Stimulated activated CD8-positive, alpha-beta memory T cell treated with anti-CD3 and anti-CD28 coated beads, Interleukin-4, amount 100 ng/mL, for 4 hours (primary cell): ENCODE results near the gene COL19A1.

Source experiments
- DNase-seq, 2 donors: peaks; one replicate each; pipeline ENCODE4 v3.0.0-alpha.2; 2020; ENCODE audit warnings: low read depth in 2 of 2, low spot score in 1 of 2

The COL19A1 gene

DNA sequence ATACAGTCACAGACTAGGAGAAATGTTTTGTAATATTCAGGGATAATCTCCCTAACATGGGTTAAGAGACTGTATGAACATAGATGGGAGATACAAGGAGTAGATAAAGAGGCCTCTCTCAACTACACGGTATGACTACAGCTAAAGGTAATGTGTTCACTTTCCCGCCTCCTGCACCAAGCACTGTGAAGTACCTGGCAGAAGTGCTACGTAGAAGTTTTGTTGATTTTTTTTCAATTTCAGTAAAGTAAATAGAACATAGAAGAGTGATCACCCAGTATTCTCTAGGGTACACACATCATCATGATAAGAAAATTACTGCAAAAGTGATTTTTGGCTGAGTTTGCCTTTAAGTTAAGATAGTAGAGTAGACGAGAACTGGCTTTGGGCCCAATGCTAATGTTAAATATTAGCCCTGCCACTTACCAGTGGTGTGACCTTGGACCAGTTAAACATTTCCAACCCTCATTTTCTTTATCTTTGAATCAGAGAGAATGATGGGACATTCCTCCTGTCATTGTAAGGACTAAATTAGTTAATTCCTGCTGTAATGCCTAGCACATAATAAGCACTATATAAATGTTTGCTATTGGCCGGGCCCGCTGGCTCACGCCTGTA, 253.0 kb downstream of the COL19A1 start:
- DNase-seq = no peak

DNA sequence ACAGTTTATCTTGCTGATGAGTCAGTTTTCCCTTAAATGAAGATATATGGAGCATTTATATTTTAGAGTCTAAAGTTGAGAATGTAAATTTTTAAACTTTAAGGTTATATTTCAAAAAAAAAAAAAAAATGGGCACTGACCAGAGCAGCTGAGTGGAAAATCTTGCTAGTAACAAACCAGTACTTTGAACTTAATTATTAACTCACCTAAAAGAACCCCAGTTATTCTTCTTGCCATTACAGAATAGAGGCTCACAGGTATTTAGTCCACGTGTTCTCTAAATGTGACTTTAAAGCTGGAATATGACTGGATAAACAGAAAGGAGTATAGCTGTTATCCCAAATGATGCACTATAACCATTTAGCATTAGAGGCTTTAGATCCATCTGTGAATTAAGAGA, 258.1 kb downstream of the COL19A1 start:
- no peak for DNase-seq

DNA sequence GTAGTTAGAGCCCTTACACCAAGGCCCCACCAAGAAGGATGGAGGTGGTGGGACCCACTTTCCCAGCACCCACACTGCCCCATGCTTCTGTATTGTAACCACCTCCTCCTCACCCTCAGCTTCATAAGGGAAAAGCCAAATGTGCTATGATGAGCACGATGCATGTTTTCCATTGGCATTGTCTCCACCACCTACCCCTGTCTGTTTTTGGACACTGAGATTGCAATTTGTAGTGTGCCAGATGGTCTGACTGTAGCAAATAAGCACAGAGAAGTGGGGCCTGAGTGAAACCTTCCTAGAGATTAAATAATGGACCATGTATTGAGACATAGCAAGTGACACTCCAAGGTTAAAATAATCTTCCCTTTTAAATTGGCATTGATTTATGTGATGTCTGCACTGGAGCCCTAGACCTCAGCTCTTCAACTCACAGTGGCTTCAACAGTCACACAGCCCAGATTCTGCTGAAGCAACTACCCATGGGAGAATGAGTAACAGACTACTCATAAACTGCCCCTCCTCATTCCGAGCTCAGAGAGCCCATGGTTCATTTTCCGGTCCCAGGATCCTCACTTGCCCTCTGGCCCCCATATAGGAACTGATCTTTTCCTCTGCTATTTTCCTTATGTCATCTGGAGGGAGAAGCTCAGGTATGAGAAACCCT, 258.7 kb downstream of the COL19A1 start:
- no peak for DNase-seq

DNA sequence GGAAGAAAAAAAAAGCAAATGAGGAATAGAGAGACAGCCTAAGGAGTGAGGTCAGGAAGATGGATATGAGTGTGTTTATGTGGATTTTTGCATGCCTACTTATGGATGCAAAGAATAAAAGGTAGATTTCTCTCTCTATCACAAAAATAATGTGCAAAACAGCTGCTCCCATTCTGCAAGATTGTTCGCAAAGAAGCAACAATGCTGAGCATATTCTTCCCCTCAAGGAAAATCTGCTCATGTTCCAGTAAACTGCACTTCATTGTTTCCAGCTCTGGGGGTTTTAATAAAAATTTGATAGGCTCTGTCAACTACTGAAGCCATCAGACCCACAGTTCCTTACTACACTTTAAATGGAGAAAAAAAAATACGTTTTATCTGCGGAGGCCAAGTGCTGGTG, 259.2 kb downstream of the COL19A1 start:
- DNase-seq = no peak

DNA sequence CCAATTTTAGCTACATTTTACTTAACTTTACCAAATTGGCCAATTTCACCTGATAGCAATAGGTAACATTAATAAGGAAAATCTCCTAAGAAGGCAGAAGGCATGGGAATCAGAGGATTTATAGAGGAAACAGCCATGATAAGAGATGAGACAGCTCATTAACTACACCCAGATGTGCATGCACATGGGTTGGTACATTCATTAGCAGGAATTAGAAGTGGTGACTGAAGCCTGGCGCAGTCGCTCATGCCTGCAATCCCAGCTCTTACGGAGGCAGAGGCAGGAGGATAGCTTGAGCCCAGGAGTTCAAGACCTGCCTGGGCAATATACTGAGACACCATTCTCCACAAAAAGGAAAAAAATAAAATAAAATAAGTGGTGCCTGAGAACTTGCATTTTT, 263.0 kb downstream of the COL19A1 start:
- no peak for DNase-seq

DNA sequence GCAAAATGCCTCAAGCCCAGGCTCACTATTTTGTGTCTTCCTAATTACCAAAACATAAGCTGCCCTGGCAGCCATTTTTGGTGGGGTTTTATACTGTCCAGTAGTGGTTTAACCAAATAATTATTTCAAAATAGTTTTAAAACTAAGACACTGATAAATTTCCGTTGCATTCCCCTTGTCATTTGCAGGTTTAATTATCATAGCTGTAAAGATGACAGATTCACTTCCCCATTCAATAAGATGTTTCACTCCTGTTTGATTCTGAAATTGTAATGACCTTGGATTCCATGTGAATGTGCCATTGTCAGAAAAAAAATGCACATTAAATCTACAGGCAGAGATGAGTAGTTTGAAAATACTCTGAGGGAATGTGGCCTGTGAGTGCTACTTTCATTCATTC, 264.5 kb downstream of the COL19A1 start:
- DNase-seq = no peak

DNA sequence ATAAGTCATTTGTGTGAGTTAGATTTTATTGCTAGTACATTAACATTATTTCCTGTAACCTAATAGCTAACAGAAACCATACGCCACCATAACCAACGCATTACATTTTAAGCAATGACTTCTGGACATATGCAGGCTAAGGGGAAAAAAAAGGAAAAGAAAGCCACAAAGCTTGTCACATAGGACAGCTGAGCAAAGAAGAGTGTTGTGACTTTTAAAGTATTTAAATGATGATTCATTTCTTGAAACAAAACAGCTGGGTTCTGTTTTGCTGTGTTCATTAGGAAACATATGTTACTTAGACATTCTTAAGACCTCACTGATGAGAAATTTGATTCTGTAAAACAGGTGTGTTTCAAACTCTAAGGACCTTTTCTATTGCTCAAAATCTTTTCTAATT, 265.2 kb downstream of the COL19A1 start:
- no peak for DNase-seq

DNA sequence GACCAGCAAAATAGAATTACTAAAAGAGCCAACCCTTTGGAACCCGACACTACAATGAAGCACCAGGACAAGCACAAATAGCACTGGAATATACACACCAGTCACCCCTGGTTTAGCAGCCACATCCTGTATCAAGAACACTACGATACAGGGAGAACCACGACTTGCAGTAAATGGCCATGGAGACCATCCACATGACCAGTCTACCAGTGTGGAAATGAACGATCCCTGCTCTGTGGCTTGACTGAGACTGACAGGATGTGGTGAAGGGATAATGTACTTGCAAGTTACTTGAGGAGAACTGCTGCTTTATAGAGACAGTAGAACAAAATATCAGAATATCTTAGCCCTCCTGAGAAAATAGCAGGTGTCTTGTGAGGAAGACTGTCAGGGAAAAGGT, 266.9 kb downstream of the COL19A1 start:
- no peak for DNase-seq

DNA sequence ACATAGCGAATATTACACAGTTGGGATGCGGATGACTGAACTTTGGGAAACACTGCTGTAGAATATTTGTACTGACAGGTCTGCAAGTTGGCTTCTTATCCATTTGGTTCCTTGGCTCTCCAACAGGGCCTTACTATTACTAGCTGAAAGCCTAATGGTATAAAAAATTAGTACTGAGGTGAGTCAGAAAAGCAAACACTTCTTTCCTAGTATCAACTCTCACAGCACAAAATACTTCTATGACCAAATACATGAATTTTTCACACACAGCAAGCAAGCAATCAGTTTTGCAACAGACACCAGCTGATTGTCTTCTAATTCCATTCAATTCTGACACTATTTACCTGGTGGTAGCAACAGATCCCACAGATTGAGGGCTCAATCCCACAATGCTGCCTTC, 268.2 kb downstream of the COL19A1 start:
- DNase-seq = no peak

DNA sequence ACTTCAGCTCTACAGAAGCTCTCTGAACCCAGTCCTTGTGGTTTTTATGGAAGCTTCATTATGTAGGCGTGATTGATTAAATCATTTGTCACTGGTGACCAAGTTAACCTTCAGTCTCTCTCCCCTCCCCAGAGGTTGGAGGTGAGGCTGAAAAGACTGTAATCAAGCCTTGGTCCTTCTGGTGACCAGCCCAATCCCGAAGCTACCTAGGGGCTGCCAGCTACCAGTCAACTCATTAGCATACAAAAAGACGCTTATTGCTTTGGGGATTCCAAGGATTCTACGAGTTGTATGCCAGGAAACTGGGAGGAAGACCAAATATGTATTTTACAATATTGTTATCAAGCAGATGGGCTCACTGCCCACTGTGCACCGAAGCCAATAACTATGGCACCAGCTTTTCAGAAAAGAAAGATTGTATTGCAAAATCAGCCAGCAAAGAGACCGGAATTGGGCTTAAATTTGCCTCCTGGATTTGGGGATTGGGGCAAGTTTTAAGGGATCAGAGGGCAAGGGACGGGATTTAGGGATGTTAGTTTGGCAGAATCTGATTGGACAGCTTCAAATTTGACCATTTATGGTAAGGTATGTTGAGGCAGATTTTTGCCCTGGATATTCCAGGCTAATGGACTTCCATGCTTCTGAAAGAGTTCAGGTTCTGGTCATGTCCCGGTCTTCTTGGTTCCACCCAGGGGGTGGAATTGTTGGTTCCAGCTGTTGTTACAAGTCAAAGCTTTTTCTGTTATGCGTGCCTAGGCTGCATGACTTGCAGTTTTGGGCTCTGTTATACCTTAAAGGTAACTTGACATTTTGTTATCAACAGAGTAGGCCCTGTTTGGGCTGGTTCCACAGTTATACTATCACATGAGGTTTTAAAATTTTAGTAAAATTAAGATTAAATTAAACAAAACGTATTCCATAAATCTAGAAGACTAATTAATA, 269.1 kb downstream of the COL19A1 start:
- no peak for DNase-seq

DNA sequence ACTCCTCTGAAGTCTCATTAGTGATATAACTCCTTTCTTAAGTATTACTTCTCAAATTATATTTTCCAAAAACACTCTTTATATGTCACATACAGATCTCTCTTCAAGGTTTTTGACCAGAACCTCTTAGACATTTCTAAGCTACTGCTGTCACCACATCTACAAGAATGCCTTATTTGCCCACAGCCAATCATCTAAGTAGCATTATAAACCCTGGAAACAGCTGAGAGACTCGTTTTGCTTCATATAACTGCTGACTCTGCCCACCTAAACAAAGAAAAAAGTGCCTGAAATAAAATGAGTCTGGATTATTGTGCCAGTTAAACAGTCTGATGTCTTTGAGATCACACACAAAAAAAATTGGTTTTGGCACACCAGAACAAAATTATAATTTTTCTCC, 270.6 kb downstream of the COL19A1 start:
- DNase-seq = no peak

DNA sequence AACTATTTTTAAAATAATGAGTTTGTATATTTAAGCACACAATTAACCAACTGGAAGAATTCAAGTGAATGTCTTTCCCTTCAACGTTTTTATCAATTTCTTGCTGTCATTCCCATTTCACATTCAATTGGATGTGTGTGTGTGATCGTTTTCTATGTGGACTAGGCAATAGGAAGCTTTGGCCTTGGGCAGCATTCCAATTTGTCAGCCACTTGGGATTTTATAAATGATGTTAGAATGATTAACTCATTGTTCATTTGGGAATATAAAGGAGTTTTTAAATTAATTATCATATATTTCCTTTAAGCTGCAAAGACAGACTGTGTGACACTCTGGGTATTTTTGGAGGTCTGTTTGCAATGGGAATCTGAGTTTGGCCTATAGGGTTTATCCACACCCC, 274.1 kb downstream of the COL19A1 start:
- DNase-seq = no peak

DNA sequence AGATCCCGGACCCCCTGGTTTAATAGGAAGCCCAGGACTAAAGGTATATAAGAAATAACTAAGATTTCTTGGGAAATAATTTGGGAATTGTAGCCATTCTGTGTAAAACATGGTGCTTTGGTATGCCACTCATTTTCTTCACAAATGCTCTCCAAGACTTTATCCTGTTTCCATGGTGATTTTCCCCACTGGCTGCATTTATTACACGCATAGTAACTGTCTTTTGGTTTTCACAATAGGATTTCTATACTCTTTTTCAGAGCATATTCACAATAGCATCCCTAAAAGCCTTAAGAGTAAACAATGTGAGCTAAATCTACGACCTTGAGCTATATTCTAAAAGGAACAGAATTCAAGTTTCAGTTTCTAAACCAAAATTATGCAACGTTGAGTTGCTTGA, 275.7 kb downstream of the COL19A1 start:
- no peak for DNase-seq

DNA sequence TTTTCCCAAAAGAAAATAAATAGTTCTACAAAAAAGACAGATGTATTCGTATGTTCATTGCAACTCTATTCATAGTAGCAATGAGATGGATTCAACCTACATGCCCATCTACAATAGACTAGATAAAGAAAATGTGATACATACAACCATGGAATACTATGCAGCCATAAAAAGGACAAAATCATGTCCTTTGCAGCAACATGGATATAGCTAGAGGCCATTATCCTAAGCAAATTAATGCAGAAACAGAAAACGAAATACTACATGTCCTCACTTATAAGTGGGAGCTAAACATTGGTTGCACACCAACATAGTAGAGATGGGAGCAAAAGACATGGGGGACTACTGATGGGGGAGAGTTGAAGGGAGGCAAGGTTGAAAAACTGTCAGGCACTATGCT, 278.8 kb downstream of the COL19A1 start:
- DNase-seq = no peak

DNA sequence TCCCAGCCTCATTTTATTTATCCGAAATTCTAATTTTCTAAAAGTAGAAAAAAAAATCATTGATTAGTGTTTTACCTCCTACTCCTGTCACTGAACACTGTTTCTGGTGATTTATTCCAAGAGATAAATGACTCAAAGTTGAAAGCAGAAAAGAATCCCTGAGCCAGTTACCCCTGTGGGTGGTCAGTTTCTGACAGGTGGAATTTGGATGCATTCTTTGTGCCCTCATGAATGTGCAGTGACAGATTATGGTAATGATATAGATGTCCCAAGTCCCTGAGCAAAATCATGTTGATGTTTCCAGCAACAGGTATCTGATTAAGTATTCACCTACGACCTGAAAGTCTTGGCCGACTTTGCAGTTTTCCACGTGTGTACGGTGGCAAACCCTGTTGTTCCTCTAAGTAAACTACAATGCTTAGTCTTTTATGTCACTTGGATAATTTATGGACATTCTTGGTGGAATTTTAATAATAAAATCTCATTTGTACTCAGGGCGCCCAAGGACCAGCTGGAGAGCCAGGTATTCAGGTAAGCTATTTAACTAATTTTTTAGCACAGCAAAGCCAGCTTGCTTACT, 282.9 kb downstream of the COL19A1 start:
- DNase-seq = no peak

DNA sequence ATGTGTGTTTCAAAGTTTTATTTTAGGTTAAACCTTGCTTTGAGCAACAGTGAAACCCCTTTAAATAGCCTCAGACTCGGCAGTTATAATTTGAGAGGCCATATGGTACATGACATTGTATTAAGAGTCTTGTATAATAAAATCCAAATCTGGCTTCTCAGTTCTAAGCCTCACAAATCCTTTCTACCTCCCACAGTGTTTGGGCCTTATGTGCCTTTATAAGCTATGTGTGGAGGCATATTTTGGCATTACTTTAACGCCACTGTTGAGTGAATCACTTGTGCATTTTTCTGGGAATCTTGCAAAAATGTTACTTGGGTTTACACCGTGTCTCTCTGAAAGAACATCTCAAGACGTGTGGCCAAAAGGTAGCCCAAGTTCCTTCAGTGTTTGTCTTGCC, 284.2 kb downstream of the COL19A1 start:
- no peak for DNase-seq

DNA sequence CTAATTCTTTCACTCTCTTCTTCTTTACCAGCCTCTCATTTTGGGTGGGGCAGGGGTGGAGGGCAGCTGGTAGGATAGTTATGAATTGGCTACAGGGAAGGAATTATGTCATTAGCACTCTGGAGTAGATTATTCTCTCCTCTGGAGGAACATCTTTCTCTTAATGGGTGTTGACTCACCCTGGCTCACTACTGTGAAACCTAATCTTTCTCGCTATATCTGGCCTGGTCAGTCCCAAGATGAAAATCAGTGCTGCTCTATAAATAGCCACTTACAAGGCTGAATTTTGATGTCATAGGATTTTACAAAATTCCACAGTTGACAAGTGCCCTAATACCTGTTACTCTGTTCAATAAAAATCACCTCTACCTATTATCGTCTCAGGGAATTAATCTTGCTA, 285.3 kb downstream of the COL19A1 start:
- no peak for DNase-seq

DNA sequence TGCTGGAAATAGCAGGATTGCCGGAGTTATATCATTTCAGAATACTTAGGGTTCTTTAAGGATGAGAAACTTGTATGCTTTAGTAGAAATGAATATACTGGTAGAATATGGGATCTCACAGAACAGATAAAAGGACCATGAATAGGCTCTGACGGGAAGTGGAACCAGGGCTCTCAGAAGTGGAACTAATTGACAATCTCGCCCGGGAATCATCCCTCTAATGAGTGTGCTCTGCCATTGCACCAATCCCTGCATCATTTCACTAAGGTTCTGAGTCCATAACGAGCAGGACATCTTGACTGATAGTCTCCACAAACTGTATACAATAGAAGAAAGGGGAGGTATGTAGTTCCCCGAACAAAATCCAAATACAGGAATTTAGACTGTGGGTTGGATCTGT, 286.4 kb downstream of the COL19A1 start:
- no peak for DNase-seq

DNA sequence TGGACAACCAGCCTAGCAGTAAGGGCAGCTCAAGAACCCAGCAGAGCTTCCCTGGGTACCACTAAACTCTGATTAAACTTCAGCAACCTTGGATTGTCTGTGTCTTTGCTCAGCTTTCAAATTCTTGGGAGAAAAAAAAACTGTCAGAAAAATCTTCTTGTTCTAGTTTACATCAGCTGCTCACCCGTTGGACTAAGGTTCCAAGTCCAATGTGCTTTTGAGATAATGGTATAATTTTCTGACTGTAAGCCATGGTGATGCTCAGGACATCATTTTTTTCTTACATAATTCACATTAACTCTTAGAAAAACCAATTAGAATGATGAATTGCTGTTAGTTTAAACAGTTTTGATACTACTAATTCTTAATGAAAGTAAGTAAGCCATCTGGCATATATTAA, 290.7 kb downstream of the COL19A1 start:
- no peak for DNase-seq

DNA sequence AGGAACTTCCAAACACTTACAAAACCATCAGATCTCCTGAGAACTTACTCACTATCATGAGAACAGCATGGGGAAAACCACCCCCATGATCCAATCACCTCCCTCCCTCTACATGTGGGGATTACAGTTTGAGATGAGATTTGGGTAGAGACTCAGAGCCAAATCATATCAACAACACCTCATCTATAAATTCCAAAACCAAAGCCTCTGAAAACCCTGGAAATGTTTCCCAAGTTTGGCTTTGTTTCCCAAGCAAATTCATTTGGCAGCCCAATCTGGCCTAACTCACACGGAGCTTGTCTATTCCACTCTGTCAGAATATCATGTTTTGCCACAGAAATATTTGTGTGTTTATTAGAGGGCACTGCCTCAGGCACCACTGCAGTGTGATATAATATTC, 293.9 kb downstream of the COL19A1 start:
- DNase-seq = no peak

DNA sequence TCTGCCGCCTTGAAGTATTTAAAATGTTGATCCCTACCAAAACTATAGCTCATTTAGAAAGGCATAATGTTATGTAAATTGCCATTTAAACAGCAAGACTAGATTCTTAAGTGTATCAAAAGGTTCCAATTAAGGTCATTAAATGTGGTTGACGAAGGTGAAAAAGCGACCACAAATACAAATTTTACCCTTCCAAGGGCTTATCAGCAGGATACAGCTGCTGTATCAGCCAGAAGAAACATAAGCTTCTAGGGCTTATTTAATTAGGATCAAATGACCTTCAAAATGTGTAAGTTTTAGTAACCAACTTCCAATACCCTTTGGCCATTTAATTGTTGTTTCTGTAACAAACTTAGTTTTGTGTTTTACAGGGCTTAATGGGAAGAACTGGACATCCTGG, 296.6 kb downstream of the COL19A1 start:
- no peak for DNase-seq

DNA sequence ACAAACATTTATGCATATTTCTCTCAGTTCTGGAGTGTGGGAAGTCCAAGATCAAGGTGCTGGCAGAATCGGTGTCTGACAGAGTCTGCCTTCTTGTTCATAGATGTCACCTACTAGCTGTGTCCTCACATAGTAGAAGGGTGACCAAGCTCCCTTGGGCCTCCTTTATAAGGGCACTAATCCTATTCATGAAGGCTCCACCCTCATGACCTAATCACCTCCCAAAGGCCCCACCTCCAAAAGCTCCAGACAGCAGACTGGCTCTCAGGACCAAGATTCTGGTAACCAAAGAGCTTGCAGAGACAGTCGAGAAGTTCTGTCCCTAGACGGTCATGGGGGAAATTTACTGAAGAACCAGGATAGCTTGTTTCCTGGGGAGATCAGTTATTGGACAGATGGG, 297.4 kb downstream of the COL19A1 start:
- no peak for DNase-seq
